Right forelimb (tissue), 1 donor: Measurements from ENCODE around the gene NEK5.
"Not testable (repeated sequence)": the region's sequence is repeated elsewhere in the genome, so short reads cannot be mapped to it uniquely, and the experiment has no call there.

ENCODE experiments used
- DNase-seq: peaks from one replicate; pipeline ENCODE4 v3.0.0-alpha.2; 2018

The NEK5 gene

GRCh38 chr13:52128714-52129700, at the start of gene NEK5:
NEK5 (minus strand) TSS chr13:52129073; CDS start chr13:52127482, 1,591 bp downstream.
- DNase-seq: peak; percentile 79

GRCh38 chr13:52177276-52177675, 48.4 kb upstream of the NEK5 start:
- DNase-seq: no peak

GRCh38 chr13:52173970-52174369, 45.1 kb upstream of the NEK5 start:
- not testable (repeated sequence) for DNase-seq

GRCh38 chr13:52173373-52173772, 44.5 kb upstream of the NEK5 start:
- no peak for DNase-seq

- DNase-seq: not testable (repeated sequence)
Observed at GRCh38 chr13:52171686-52172085, 42.8 kb upstream of the NEK5 start.

- DNase-seq: not testable (repeated sequence)
Observed at GRCh38 chr13:52170828-52171391, 42.0 kb upstream of the NEK5 start.

- DNase-seq: no peak
Observed at GRCh38 chr13:52169839-52170238, 41.0 kb upstream of the NEK5 start.

- no peak for DNase-seq
Observed at GRCh38 chr13:52165411-52165810, 36.5 kb upstream of the NEK5 start.

GRCh38 chr13:52164989-52165388, 36.1 kb upstream of the NEK5 start:
- DNase-seq: no peak

- DNase-seq: not testable (repeated sequence)
Observed at GRCh38 chr13:52163878-52164277, 35.0 kb upstream of the NEK5 start.

- no peak for DNase-seq
Observed at GRCh38 chr13:52162279-52163101, 33.6 kb upstream of the NEK5 start.

GRCh38 chr13:52161181-52161646, 32.3 kb upstream of the NEK5 start:
- DNase-seq: no peak

- no peak for DNase-seq
Observed at GRCh38 chr13:52160506-52160905, 31.6 kb upstream of the NEK5 start.

- no peak for DNase-seq
Observed at GRCh38 chr13:52160053-52160452, 31.2 kb upstream of the NEK5 start.

- peak; percentile 84 for DNase-seq
Observed at GRCh38 chr13:52159159-52159982, 30.5 kb upstream of the NEK5 start, which contains the start of gene NEK3. NEK3 (minus strand) TSS chr13:52159597; CDS start chr13:52156191, 3,406 bp downstream.

- DNase-seq: no peak
Observed at GRCh38 chr13:52158629-52159158, 29.8 kb upstream of the NEK5 start.

GRCh38 chr13:52156724-52157261, 27.9 kb upstream of the NEK5 start:
- no peak for DNase-seq

- no peak for DNase-seq
Observed at GRCh38 chr13:52155177-52155576, 26.3 kb upstream of the NEK5 start.

GRCh38 chr13:52147225-52147624, 18.4 kb upstream of the NEK5 start:
- no peak for DNase-seq

- no peak for DNase-seq
Observed at GRCh38 chr13:52141299-52141698, 12.4 kb upstream of the NEK5 start.

GRCh38 chr13:52137489-52137888, 8.6 kb upstream of the NEK5 start:
- DNase-seq: no peak
